Transverse colon (tissue), 4 donors: ENCODE results near the gene PRCP.

Experiments used
- CTCF ChIP-seq, 5 experiments: fragments of 200-600 bp in 3 of 5; fragments of 450-650 bp in 2 of 5; sonication (generic) in 3 of 5; IDR thresholded peaks; 1 replicate in 2 of 5; 2 replicates in 3 of 5; pipeline ENCODE4 v1.5.1; 2016 to 2017; ENCODE audit warnings: antibody characterized with exemption in 5 of 5, inconsistent platforms in 3 of 5, mild to moderate bottlenecking in 2 of 5, moderate library complexity in 1 of 5
- EP300 ChIP-seq: sonication (generic); formaldehyde crosslinking; IDR thresholded peaks from one replicate; pipeline ENCODE4 v1.6.1; 2017; ENCODE audit warnings: antibody characterized with exemption, low read depth
- POLR2AphosphoS5 ChIP-seq, 3 donors: sonication (generic); formaldehyde crosslinking; IDR thresholded peaks; one replicate each; pipeline ENCODE4 v1.6.1; 2016; ENCODE audit warnings: antibody characterized with exemption in 3 of 3

- TF ChIP-seq POLR2AphosphoS5 (IDR thresholded peaks at IDR 0.05) (no peak), CTCF (IDR thresholded peaks at IDR 0.05) (no peak), EP300 (no peak)
Measured at GRCh38 chr11:82929121-82929520, 28.9 kb upstream of the PRCP start.
